HG03342 (cell line): Measurements from ENCODE around the gene CNTN4.

Experiments
- ATAC-seq: cut with Tn5 transposase; IDR thresholded peaks from one replicate; pipeline ENCODE4 v1.9.1; 2021; ENCODE audit warnings: mild to moderate bottlenecking, moderate library complexity; ENCODE audit not compliant: unreplicated experiment

CNTN4 gene

DNA sequence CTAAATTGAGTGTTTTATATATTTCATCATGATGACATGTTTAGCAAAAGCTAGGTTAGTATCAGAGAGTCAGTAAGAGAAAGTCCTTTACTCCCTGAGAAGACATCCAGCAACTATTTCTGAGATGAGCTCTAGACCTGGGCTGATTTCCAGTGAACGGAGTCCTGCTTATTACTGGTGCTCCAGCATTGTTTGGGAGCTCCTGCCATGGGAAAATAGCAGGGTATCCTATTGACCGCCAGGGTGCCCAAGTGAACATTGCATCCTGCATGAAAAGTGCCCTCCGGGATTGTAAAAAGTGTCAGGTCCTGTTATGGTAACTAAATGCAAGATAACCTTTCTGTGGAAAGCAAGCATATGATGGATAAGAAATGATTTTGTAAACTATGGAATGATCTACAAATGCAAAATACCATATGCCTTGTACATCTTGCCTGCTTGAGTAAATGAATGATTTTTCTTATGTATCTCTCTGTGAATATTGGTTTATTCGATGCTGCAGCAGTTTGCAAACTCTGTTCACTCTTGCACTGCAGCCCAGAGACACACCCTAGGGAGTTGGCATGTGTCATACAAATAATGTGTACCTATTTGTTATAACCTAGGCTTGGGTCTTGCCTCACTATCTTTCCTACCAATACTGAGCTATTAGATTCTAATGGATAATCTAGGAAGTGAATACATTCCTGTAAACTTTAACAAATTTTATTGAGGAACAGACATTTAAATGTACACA lies 914.8 kb downstream of the CNTN4 start:
- no peak for ATAC-seq

DNA sequence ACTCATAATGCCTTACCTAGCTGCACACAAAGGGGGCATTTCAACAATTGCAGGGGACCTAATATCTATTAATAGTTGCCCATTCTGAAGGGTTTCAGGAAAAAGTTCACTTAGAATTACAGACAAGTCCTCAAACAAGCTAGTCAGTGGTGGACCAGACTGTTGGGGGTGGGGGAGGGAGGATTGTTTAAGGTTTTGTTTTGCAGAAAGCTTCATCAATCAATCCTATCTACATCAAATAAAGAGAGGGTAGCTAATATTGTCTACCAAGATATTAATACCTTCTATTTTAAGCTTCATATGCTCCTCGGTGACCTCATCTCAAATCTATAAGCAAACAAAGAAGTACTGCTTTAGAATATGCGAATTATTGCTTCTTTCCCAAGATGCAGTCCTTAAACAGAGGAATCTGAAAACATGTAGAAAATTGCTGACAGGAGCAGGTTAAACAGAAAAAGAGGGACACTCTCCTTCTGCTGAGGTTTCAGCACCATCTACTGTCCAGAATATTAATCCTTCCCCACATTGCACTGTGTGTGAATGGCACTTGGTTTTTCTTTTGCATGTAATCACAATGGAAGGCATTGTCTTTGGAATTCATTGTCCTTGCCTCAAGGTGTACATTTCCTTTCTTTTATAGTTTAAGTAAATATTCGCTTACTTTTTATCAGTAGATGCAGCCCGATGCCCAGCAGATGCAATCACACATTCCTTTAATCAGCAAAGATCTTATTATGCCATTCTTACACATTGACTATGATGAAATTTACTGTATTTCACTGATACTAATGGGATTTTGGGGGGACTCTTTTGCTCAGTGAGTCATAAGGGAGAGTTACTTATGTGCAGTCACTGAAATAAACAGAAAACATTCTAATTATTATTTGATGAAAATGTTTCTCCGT lies 916.8 kb downstream of the CNTN4 start:
- peak; percentile 51 for ATAC-seq

DNA sequence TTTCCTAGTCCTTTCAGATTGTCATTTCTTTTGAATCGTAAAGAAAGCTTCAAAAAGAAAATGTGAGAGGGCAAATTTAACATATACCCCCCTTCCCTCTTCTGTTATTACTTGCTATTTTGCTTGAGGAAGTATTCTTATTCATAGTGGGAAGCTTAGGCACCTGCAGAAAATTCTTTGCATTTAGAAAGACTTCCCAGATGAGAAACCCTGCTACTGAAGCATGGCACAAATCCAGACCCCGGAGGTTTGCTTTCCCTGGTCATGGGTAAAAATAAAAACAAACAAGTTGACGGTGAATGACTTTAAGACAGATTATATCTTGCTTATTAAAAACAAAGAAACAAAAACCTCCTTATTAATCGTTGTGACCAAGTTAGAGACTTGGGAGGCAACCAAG lies 917.6 kb downstream of the CNTN4 start:
- no peak for ATAC-seq

DNA sequence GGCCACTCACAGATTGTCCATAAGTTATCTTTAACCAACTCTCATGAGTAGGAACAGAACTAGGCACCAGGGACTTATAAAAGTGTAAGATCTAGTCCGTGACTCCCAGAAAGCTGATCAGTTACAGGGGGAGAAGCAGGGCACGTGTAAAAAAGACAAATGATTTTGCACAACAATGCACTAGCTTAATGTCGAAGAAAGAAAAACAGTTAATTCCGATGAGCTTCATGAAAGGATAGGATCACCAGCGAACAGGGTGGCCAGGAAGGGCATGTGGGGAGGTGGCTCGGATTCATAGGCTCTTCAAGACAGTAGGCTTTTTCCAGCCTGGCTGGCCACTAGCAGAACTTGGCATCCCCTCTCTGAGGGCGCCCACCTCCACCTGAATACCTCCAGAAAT lies 921.5 kb downstream of the CNTN4 start:
- ATAC-seq, result no peak

DNA sequence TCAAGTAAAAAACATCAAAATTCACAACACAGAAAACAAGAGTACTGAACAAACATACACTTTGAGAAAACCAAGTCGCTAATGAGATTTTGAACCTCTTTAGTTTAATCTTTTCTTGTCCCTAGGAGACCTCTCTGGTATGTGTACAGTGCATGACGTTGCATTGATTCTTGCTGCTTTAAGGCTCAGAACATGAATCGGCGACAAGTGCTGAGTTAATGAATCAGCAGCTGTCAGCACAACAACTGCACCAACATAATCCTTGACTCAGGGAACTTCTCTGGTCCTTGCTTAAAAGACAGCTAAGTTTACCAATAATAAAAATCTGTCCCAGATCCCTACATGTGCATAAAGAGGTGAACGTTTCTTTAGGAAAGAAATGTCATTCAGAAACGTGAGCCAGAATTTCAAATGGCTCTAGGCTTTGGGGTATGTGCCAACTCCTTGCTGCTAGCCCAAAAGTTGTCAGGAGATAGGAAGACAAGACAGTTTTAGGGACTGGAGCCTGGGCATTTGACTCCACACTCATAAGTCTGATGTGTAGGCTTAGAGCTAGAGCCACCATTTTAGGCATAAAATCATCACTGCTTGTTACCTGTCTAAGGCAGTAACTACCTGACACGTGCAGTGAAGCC lies 924.6 kb downstream of the CNTN4 start:
- no peak for ATAC-seq

DNA sequence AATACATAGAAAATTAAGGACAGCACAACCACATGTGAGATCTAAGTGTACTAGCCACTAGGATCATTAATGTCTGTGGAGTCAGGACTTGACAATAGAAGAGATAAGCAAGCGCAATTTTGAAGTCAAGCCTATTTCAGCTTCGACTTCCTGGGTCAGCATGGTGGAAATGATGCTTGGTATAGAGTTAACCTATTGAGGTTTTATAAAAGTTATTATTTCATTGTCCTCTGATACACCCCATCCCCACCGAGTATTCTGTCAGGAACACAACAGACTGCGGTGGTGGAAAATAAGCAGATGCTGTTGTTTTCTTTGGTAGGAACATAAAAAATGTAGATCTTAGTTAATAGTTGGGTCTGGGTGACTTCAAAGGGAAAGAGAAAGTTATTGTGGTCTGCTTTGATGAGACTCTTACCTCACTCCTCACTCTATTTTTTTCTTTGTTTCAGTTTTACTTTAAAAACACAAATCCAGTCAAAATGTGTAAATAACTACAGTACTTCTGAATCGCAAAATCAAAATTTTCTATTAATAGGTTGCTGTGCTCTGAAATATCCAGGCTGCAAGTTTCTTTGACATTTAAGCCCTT lies 929.4 kb downstream of the CNTN4 start:
- ATAC-seq, result peak; percentile 97

DNA sequence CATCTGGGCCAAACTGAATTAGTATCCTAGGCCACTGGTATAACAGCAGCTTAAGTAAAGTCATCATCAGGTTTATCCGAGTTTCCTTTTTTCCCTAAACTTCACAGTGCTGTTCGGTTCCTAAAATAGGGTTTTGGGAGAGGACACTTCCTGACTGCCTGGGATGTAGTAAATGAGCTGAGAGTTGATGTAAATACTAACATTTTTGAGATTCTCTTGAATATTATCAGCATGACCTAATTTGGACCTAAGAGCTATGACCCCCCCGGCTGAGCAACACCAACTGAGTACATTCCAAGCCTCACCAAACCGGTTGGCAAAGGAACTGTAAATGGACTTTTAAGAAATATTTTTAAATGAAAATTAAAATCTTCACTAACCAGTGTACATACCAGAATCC lies 932.7 kb downstream of the CNTN4 start:
- ATAC-seq, result no peak

DNA sequence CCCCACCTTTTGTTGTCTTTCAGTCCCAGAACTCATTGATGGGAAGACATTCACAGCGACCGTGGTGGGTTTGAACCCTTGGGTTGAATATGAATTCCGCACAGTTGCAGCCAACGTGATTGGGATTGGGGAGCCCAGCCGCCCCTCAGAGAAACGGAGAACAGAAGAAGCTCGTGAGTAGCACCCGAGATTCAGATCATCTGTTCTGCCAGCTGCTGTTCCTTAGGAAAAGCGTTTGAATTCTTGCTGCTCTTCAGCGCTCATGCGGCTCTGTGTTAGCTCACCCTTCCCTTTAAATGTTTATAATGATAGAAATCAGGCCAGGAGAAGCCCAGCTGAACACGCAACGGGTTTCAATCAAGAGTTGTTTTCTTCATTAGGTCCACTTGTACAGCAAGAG lies 938.5 kb downstream of the CNTN4 start:
- ATAC-seq, result no peak

DNA sequence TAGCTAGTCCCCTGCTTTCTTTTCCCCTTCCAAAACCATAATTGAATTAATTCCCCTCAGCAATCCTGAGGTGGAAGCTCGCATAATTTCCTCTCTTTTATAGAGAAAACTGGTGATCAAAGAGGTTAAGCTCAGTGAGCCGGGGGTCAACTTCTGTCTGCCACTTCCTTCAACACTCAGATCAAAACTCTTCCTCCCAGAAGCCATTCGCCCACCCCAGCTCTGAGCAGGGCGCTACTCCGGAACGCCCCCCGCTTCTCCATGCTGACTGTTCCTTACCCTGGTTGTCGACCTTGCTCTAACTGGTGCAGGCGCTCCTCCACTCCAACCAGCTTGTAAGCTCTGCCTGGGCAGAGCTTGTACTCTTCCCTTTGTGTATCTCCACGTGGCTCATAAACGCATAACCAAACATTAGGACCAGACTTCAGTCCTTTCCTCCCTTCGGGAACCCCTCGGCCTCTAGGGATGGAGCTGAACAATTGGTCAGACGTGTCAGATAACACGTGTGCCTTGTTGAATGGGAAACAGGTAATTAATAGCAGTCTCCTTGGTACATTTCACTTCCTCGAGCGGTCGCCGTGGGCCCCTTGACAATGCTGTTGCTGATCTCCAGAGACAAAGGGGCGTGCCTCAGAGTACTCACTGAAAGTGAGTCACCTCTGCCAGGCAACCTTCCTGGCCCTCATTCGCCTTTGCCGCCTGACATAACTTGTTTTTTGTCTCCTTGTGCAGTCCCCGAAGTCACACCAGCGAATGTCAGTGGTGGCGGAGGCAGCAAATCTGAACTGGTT lies 939.7 kb downstream of the CNTN4 start:
- ATAC-seq, result peak; percentile 78

DNA sequence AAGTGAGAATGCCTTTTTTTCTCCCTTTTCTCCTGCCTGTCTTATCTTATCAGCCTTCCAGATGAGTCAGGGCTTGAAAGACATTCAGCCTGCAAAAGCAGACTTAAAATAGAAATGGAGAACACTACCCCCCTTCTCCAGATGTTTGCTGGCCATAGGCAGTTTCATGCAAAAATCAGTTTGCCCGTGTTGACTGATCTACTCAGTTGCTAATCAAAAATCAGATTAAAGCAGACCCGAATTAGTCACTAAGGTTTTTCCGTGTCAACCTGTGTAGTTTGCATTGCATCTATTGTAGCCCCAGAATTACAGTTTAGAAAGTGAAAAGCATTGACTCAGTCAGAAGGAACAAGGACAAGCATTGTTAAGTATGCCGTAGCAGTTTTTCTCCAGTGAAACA lies 955.3 kb downstream of the CNTN4 start:
- ATAC-seq, result no peak

DNA sequence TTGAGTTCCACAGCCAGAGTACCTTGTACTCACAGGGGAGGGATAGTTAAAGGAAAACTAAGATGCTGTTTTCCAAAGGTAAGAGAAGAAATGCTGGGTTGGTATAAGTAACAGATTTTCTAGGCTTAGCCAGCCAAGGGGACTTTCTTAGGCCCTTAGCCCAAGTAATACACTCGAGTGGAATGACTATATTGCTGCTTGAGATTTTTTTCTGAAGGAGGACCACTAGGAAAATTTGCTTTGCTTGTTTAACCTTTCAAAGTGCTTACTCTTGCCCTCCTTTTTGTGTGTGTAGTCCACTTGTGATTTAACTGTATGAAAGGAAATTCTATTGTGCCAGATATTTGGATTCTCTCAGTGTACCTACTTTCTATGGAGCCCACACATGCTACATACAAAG lies 961.0 kb downstream of the CNTN4 start:
- ATAC-seq, result no peak

DNA sequence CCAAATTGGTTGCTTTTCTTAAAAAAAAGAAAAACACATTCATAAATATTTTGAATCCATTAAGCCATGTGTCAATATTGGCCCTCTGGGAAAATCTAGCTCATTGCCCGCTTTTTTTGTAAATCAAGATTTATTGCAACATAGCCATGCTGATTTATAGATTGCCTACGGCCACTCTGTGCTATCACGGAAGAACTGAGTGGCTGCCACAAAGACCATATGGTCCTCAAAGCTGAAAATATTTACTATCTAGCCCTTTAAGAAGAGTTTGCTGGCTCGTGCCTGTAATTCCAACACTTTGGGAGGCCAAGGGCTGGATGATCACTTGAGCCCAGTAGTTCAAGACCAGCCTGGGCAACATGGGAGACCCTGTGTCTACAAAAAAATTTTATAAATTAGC lies 965.6 kb downstream of the CNTN4 start:
- ATAC-seq, result no peak

DNA sequence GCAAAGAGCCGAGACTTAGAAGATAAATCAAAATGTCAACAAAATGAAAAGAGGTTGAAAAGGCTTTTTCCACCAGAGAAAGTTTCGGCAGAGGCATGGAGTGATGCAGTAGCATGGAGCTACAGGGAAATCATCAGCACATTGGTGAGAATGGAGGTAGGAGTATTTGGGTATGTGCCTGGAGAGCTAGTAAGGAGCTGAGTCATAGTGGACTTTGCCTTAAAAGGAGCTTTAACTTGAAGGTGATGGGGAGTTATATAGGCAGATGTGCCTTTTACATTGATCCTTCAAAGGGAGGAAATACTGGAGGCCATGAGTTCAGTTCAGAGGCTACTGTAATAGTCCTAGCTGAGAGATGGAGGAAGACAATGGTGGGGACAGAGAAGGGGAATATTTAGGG lies 967.2 kb downstream of the CNTN4 start:
- no peak for ATAC-seq

DNA sequence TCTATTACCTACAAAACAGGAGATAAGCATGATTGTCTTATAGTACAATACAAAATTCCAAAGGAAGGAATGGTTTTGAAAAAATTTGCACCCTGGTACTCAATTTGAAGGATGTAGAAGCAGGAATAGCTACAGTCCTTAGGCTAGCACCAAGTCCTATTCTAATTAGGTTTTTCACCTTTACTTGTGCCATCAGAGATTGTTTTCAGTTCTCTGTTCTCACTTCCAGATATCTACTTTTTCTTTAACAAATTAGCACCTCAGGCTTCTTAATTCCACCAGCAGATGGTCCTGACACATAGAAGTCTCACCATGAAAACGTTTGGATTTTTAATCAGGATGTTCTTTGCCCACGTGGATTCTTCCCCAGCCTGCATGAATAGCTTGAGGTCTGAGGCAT lies 967.7 kb downstream of the CNTN4 start:
- peak; percentile 68 for ATAC-seq

DNA sequence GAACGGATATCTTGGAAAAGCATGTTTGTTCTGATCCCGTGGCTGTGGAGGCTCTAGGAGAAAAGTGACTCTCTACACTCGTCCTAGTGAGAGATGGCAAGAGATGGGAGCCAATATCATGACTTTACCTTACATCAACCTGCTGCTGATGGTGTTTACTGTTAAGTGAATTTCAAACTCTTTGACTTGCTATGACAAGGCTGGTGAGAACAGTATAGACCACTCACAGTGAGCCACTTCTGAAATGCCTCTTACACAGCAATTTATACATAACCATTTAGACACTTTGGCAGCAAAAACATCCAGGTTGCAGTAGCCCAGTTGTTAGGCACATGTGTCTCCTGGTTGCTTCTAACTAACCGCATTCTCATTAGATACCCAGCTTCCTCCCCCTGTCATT lies 968.2 kb downstream of the CNTN4 start:
- ATAC-seq, result no peak

DNA sequence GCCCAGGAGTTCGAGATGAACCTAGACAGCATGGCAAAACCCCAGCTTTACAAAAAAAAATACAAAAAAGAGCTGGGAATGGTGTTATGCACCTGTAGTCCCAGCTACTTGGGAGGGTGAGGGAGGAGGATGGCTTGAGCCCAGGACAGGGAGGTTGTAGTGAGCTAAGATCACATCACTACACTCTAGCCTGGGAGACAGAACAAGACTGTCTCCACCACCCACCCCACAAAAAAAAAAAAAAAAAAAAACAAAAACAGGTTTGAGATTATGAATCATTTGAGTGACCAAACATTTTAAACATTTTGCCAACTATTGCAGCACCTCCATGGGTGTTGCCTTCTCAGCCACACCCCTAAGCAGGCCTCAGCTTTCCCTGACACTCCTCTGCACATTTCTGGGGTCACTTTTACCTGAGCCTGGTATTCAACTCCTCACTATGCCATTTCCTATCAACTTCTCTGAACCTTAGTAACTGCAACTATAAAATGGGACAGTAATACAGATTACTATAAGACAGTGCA lies 969.8 kb downstream of the CNTN4 start:
- no peak for ATAC-seq

DNA sequence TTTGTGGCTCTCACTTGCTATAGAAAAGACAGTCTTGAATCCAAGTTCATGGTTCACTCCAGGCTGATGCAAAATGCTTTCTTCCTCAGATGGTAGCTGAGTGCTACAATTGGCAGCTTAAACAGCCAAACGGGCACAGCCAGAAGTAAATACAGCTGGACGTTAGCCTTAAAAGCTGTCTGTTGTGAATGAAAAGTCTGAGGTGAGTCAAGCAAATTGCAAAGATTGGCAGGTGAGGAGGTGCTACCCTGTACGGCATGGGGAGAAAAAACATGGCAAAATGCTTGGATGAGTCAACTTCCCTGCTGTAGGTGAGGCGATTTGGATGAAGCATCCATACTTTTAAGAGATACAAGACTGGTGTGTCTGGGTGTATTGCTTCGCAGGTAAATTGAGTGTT lies 971.1 kb downstream of the CNTN4 start:
- ATAC-seq, result no peak

DNA sequence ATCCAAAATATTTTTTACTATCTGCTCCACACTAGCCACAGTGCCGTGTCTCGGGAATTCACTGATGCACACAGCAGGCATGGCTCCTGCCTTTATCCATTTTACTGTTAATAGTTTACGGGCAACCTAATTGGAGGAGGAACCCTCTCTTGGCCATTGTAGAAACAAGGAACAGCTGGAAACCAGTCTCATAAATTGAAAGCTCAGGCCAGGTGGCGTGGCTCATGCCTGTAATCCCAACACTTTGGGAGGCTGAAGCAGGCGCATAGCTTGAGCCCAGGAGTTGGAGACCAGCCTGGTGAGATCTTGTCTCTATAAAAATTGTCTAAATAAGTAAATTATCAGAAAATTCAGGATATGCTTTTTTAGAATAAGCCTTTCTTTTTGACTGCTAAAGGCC lies 972.5 kb downstream of the CNTN4 start:
- no peak for ATAC-seq

DNA sequence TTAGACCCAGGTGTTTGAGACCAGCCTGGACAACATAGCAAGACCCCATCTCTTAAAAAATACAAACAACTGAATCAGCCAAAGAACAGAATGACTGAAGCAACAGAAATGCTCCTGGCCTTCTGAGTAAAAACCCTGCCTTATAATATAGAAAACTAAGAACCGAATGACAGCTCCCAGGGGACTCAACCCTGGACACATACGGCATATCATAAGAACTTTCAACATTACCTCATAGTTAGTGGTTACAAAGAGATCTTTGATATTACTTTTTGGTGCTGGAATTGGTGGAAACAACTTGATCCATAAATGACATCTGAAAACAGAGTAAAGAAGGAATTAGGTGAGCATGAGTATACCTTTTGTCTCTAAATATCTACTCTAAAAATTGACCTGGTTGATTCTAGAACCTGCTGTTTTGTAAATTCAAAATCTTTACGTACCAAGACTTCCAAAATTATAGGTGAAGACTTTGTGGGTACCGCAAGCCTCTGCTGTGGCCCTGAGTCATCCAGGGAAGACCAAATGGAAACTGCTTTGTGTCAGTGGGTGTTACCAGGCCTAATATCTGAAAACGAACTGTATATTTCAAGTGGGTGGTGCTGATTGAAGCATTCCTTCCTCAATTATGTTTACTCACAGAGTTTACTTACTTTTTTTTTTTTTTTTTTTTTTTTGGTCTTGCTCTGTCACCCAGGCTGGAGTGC lies 976.0 kb downstream of the CNTN4 start:
- peak; percentile 81 for ATAC-seq

DNA sequence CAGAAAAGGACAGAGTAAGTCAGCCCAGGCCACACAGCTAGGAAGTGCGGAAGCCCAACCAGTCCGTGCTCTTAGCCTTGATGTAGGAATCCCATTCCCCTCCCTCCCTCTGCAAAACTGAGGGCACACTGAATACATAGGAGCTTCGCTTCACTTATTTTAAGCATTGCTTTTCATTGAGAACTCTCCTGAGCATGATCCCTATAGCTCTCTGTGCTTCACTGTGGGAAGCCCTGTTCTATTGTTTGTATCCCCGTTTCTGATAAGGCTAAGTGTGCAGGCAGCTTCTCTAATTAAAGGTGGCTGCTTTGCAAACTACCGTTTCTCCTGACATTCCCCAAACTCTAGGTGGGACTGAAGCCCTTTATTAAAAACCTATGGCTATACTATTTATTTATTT lies 981.6 kb downstream of the CNTN4 start:
- ATAC-seq, result no peak
